ENCODE results near the gene GNAT2. TPM values are rescaled to one million over a fixed set of nuclear protein-coding genes. Genes with fewer than 3 reads are reported as not detected.

The GNAT2 gene
- total and polyA plus RNA-seq, 2 donors (not counting 3 experiments of a cell fraction or from before 2014, with no cell fraction given): not detected

DNA sequence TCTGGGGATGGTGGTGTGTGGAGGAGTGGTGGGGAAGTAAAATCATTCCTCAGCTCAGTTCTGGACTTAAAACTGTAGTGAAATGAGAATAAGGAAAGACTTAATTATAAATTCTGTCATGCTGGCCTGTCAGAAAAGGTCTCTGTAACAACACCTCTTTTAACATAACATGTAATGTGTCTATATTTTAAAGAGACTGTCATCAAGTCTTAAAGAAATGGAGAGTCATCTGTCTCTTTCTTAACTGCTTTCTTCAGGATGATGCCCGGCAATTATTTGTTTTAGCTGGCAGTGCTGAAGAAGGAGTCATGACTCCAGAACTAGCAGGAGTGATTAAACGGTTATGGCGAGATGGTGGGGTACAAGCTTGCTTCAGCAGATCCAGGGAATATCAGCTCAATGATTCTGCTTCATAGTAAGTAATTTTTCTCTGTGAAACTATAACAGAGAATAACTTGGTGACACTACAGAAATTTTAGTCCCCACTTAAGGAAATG lies 40.4 kb downstream of the GNAT2 start:
- peaks cover 1 to 11% of the 10 kb centered on the region in 2 experiments for H3K36me3 ChIP-seq (ENCODE audit: control insufficient read depth in 2 of 2, extremely low read depth in 1 of 2, insufficient read depth in 2 of 2, low read length in 2 of 2)
- no peak overlapping the region for H3K4me3 ChIP-seq (replicated peaks in 1 of 3; ENCODE audit: insufficient read depth in 1 of 3, low read depth in 1 of 3, low read length in 3 of 3)
- no peak overlapping the region for H3K4me2 ChIP-seq (ENCODE audit: insufficient read depth, low read length)
- peaks cover 5% of the 10 kb centered on the region for H4K20me1 ChIP-seq (replicated peaks; ENCODE audit: control insufficient read depth, extremely low read depth, insufficient read depth, low read length)
- no peak for FAIRE-seq
- H3K79me2 ChIP-seq (ENCODE audit: control insufficient read depth, insufficient read depth, low read length): peaks cover 28% of the 10 kb centered on the region
- no TSS peak for BruUV-seq (replicated peaks)
- ChIA-PET CTCF (interaction anchor here (1.0 to 2.2 kb wide), 3 partner anchors 9 to 61 kb away, joined by 3 to 8 read pairs (median 7); no protein-coding TSS in a partner anchor), POLR2A (no interaction called here)
- dilution Hi-C loops (cut with MboI; ENCODE audit: extremely low pct_ligation_motif_present, low sequenced_read_pairs): no loop called here
- no peak overlapping the region for H3K27ac ChIP-seq (ENCODE audit: insufficient read depth, low read depth, low read length)
- peaks cover 20% of the 10 kb centered on the region for H3K4me1 ChIP-seq (ENCODE audit: control insufficient read depth, extremely low read depth, insufficient read depth, low read length)
- DNase-seq (ENCODE audit: low read depth, low spot score): no peak
- no peak overlapping the region for H3K9ac ChIP-seq (replicated peaks; ENCODE audit: extremely low read depth, insufficient read depth, low read length)
- TF ChIP-seq MYC (IDR thresholded peaks at IDR 0.05; ENCODE audit: low read depth, low read length): no peak
- no peak for TF ChIP-seq JUN (IDR thresholded peaks at IDR 0.05; ENCODE audit: borderline replicate concordance, insufficient read depth, insufficient read length, low read depth)
- no peak for TF ChIP-seq FOS (IDR thresholded peaks at IDR 0.05; ENCODE audit: borderline replicate concordance, insufficient read depth, low read length)
- TF ChIP-seq POLR2A (IDR thresholded peaks at IDR 0.05; ENCODE audit: low read depth, low read length): no peak
- no peak for TF ChIP-seq GATA2 (IDR thresholded peaks at IDR 0.05; ENCODE audit: insufficient read depth, insufficient read length, low read depth, low read length)
- TF ChIP-seq MAX (IDR thresholded peaks at IDR 0.05; ENCODE audit: insufficient read depth, insufficient read length): no peak
- TF ChIP-seq CTCF (IDR thresholded peaks at IDR 0.05; ENCODE audit: extremely low read depth in 1 of 2, insufficient read depth in 1 of 2, low read depth in 1 of 2, low read length in 2 of 2): no peak
- TF ChIP-seq EZH2 (IDR thresholded peaks at IDR 0.05; ENCODE audit: borderline replicate concordance, low read depth, low read length, severe bottlenecking): no peak
- no peak for TF ChIP-seq POLR2AphosphoS5 (IDR thresholded peaks at IDR 0.05; ENCODE audit: insufficient read depth, low read depth, low read length)
- intact Hi-C loops (cut with micrococcal nuclease): no loop called here
- H3K9me1 ChIP-seq (replicated peaks; ENCODE audit: control insufficient read depth, extremely low read depth, insufficient read depth, low read length): no peaks in the 10 kb centered on the region
- no peak overlapping the region for H2AFZ ChIP-seq (ENCODE audit: low read depth, low read length)
- no peaks in the 10 kb centered on the region for H3K27me3 ChIP-seq (ENCODE audit: control insufficient read depth in 2 of 2, insufficient read depth in 2 of 2, low read length in 2 of 2)
- H3K9me3 ChIP-seq (replicated peaks; ENCODE audit: control insufficient read depth, insufficient read depth, low read length): no peaks in the 10 kb centered on the region

All from endothelial cell of umbilical vein (primary cell).